ENCODE results near the gene PRKCE. TPM values are rescaled to one million over a fixed set of nuclear protein-coding genes. Genes with fewer than 3 reads are reported as not detected.

The PRKCE gene
- total and polyA plus RNA-seq, 3 donors from 2014 or later = 27.4 to 35.8 (median 33.1) TPM

- no peak overlapping the region for H3K27ac ChIP-seq
These were observed 290.8 kb downstream of the PRKCE start for GRCh38 chr2:45942237-45942738.

GRCh38 chr2:45943219-45944044 is 292.0 kb downstream of the PRKCE start:
- peaks cover 4% of the 10 kb centered on the region for H3K4me1 ChIP-seq
- H3K36me3 ChIP-seq (ENCODE audit: low read depth, missing control alignments) = no peaks in the 10 kb centered on the region
- H3K9me3 ChIP-seq = no peaks in the 10 kb centered on the region
- no peaks in the 10 kb centered on the region for H3K27me3 ChIP-seq
- 84% methylated on average over 14 of the region's 14 CpGs for WGBS, 2 donors
- DNase-seq = no peak
- H3K27ac ChIP-seq = no peak overlapping the region
- TF ChIP-seq POLR2A (IDR thresholded peaks at IDR 0.05) (no peak), CTCF (IDR thresholded peaks at IDR 0.05) (no peak)
- intact Hi-C loops (cut with DNase I; ENCODE audit: low total_unique reads) = no loop called here
- no peak overlapping the region for H3K4me3 ChIP-seq

More at GRCh38 chr2:45942237-45942738, 290.8 kb downstream of the PRKCE start:
- Histone ChIP-seq H3K27me3 (no peaks in the 10 kb centered on the region), H3K4me3 (no peak overlapping the region), H3K4me1 (peaks cover 4% of the 10 kb centered on the region), H3K36me3 (ENCODE audit: low read depth, missing control alignments) (no peaks in the 10 kb centered on the region), H3K9me3 (no peaks in the 10 kb centered on the region)
- TF ChIP-seq CTCF (IDR thresholded peaks at IDR 0.05) (no peak), POLR2A (IDR thresholded peaks at IDR 0.05) (no peak)
- WGBS, 2 donors = 82 to 83% methylated on average over 9 of the region's 9 CpGs
- intact Hi-C loops (cut with DNase I; ENCODE audit: low total_unique reads) = no loop called here
- no peak for DNase-seq

- H3K27me3 ChIP-seq = no peaks in the 10 kb centered on the region
- H3K4me1 ChIP-seq = no peaks in the 10 kb centered on the region
- DNase-seq = no peak
- H3K9me3 ChIP-seq = no peaks in the 10 kb centered on the region
- intact Hi-C loops (cut with DNase I; ENCODE audit: low total_unique reads) = no loop called here
- H3K36me3 ChIP-seq (ENCODE audit: low read depth, missing control alignments) = no peaks in the 10 kb centered on the region
- H3K27ac ChIP-seq = no peak overlapping the region
- no peak overlapping the region for H3K4me3 ChIP-seq
- WGBS, 2 donors = 81 to 85% methylated on average over 6 of the region's 6 CpGs
- TF ChIP-seq POLR2A (IDR thresholded peaks at IDR 0.05) (no peak), CTCF (IDR thresholded peaks at IDR 0.05) (no peak)
These were observed 292.6 kb downstream of the PRKCE start for GRCh38 chr2:45944074-45944473.

- no peak for DNase-seq
- no peaks in the 10 kb centered on the region for H3K27me3 ChIP-seq
- intact Hi-C loops (cut with DNase I; ENCODE audit: low total_unique reads) = no loop called here
- no peak overlapping the region for H3K27ac ChIP-seq
- no peak overlapping the region for H3K4me3 ChIP-seq
- no peak for TF ChIP-seq CTCF (IDR thresholded peaks at IDR 0.05)
- TF ChIP-seq POLR2A (IDR thresholded peaks at IDR 0.05) = no peak
- no peaks in the 10 kb centered on the region for H3K9me3 ChIP-seq
- H3K4me1 ChIP-seq = no peaks in the 10 kb centered on the region
- whole genome bisulfite sequencing, 2 donors = 88 to 94% methylated on average over 9 of the region's 9 CpGs
- H3K36me3 ChIP-seq (ENCODE audit: low read depth, missing control alignments) = no peaks in the 10 kb centered on the region
These were observed 293.8 kb downstream of the PRKCE start for GRCh38 chr2:45945302-45945717.
